Endothelial cell of umbilical vein (primary cell): ENCODE results near the gene ALAD.

Source experiments
- CTCF ChIP-seq, 2 donors: IDR thresholded peaks; 1 replicate in 1 of 2; 2 replicates in 1 of 2; pipeline ENCODE4 v1.5.1; 2011; ENCODE audit warnings: low read length in 2 of 2, mild to moderate bottlenecking in 2 of 2, moderate library complexity in 2 of 2, control low read depth in 1 of 2, inconsistent platforms in 1 of 2, low read depth in 1 of 2; ENCODE audit not compliant: insufficient read depth in 1 of 2; ENCODE audit errors: extremely low read depth in 1 of 2
- EZH2 ChIP-seq: IDR thresholded peaks from 2 replicates; pipeline ENCODE4 v1.6.1; 2012; ENCODE audit warnings: borderline replicate concordance, low read depth, mild to moderate bottlenecking, moderate library complexity, low read length, inconsistent platforms; ENCODE audit not compliant: severe bottlenecking
- JUN ChIP-seq: IDR thresholded peaks from 2 replicates; pipeline ENCODE4 v1.6.1; 2011; ENCODE audit warnings: borderline replicate concordance, low read depth; ENCODE audit not compliant: insufficient read length, insufficient read depth
- POLR2A ChIP-seq: IDR thresholded peaks from 2 replicates; pipeline ENCODE4 v1.6.1; 2012; ENCODE audit warnings: low read depth, mild to moderate bottlenecking, control low read depth, low read length
- POLR2AphosphoS5 ChIP-seq: IDR thresholded peaks from 2 replicates; pipeline ENCODE4 v1.6.1; 2012; ENCODE audit warnings: low read depth, mild to moderate bottlenecking, control low read depth, low read length, moderate library complexity; ENCODE audit not compliant: insufficient read depth

DNA sequence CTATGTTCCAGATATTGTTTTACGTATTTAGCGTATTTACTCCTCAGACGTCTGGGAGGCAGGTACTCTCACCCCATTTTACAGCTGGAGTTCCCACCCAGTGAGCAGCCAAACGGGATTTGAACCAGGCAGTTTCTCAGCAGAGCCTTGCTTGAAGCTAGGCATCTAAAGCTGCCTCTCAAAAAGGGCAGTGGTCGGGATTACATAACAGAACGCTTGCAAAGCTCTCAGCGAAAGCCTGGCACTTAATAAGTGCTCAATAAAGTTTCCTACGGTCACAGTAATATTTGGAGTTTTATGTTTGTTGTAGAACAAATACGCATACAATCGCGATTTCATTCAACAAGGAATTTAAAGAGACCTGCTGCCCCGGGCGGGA is 52.0 kb downstream of the ALAD start:
- no peak for TF ChIP-seq POLR2A
- no peak for TF ChIP-seq CTCF (IDR thresholded peaks at IDR 0.05; ENCODE audit: extremely low read depth in 1 of 2, insufficient read depth in 1 of 2, low read depth in 1 of 2, low read length in 2 of 2)
- no peak for TF ChIP-seq EZH2
- no peak for TF ChIP-seq POLR2AphosphoS5
- TF ChIP-seq JUN, result no peak
